ENCODE data around the gene MAP4. TPM values are rescaled to one million over a fixed set of nuclear protein-coding genes. Genes with fewer than 3 reads are reported as not detected.

Gene MAP4
- total RNA-seq, 2 donors from 2014 or later, result 70.6 to 101 TPM

DNA sequence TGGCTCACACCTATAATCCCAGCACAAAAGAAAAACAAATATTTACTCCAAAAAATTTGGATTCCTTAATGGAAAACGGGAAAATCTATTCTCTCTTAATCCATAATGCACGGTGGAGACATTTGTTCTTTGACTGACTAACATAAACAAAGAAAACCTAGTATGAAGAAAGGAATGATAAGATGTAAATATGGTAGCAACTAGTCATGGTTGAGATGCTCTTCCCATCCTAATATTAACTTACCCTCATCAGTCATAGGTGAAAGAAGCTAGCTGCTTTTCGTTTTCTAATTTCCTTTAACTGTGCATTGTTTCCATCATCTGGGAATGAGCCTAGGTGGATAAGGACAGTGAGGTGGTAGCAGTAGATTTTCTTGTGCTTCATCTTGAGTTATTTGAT, 22.0 kb downstream of the MAP4 start:
- Histone ChIP-seq H3K27me3 (no peaks in the 10 kb centered on the region), H3K36me3 (replicated peaks in 1 of 2; ENCODE audit: insufficient read depth in 1 of 2, low read depth in 2 of 2) (peaks cover 0 to 2% of the 10 kb centered on the region in 2 donors), H3K27ac (no peak overlapping the region), H3K4me3 (no peak overlapping the region), H3K4me1 (peaks cover 6% of the 10 kb centered on the region), H3K9me3 (no peaks in the 10 kb centered on the region)
- no peak for TF ChIP-seq POLR2A (IDR thresholded peaks at IDR 0.05)
- TF ChIP-seq, protein P1, sequence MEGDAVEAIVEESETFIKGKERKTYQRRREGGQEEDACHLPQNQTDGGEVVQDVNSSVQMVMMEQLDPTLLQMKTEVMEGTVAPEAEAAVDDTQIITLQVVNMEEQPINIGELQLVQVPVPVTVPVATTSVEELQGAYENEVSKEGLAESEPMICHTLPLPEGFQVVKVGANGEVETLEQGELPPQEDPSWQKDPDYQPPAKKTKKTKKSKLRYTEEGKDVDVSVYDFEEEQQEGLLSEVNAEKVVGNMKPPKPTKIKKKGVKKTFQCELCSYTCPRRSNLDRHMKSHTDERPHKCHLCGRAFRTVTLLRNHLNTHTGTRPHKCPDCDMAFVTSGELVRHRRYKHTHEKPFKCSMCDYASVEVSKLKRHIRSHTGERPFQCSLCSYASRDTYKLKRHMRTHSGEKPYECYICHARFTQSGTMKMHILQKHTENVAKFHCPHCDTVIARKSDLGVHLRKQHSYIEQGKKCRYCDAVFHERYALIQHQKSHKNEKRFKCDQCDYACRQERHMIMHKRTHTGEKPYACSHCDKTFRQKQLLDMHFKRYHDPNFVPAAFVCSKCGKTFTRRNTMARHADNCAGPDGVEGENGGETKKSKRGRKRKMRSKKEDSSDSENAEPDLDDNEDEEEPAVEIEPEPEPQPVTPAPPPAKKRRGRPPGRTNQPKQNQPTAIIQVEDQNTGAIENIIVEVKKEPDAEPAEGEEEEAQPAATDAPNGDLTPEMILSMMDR (IDR thresholded peaks at IDR 0.05), result no peak
- WGBS, 2 donors, result 39 to 54% methylated on average over 3 of the region's 3 CpGs
- intact Hi-C loops (cut with DNase I), result loop anchor here (10.0 kb wide), 1 partner anchor 149 kb away; no protein-coding TSS in a partner anchor
- ATAC-seq (no peak), DNase-seq (no peak)

DNA sequence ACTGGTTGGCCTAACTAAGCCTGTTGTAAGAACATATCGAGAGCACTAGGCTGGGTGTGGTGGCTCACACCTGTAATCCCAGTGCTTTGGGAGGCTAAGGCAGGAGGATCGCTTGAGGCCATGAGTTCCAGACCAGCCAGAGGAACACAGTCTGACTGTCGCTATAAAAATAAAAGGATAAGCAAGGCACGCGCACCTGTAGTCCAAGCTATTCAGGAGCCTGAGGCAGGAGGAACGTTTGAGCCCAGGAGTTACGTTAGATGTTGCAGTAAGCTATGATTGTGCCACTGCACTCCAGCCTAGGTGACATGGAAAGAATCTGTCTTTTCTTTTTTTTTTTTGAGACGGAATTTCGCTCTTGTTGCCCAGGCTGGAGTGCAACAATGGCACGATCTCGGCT, 24.9 kb downstream of the MAP4 start:
- peaks cover 6% of the 10 kb centered on the region for H3K4me1 ChIP-seq
- no peaks in the 10 kb centered on the region for H3K27me3 ChIP-seq
- H3K36me3 ChIP-seq (replicated peaks in 1 of 2; ENCODE audit: insufficient read depth in 1 of 2, low read depth in 2 of 2), result peaks cover 0 to 2% of the 10 kb centered on the region in 2 donors
- no peak overlapping the region for H3K4me3 ChIP-seq
- DNase-seq, result no peak
- ATAC-seq, result no peak
- WGBS, 2 donors, result 89 to 95% methylated on average over 11 of the region's 11 CpGs
- intact Hi-C loops (cut with DNase I), result loop anchor here (10.0 kb wide), 1 partner anchor 147 kb away; no protein-coding TSS in a partner anchor
- TF ChIP-seq POLR2A (IDR thresholded peaks at IDR 0.05), result no peak
- TF ChIP-seq, protein P1 (IDR thresholded peaks at IDR 0.05), result no peak
- no peak overlapping the region for H3K27ac ChIP-seq
- H3K9me3 ChIP-seq, result no peaks in the 10 kb centered on the region

DNA sequence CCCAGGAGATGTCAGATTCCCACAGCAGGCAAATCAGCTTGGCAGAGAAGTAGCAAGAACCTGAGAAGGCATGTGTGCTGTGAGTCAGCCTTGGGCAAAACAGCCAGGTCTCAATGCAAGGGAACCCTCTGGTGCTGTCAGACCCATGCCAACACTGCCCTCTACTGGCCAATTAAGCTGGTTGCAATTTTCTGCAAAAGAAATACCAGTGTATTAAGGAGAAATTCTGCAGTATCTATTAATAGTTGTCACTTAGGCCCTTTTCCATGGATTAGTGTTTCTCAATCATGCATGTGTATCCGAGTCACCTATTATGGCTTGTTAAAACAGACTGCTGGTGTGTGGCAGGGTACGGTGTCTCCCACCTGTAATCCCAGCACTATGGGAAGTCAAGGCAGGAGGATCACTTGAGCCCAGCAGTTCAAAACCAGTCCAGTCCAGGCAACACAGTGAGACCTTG, 26.2 kb downstream of the MAP4 start:
- Histone ChIP-seq H3K27ac (peak overlapping the region in 1 of 4 donors; percentile 32), H3K27me3 (no peaks in the 10 kb centered on the region), H3K36me3 (replicated peaks in 1 of 2; ENCODE audit: insufficient read depth in 1 of 2, low read depth in 2 of 2) (peaks cover 0 to 2% of the 10 kb centered on the region in 2 donors), H3K9me3 (no peaks in the 10 kb centered on the region), H3K4me1 (peaks cover 14% of the 10 kb centered on the region), H3K4me3 (no peak overlapping the region)
- peak; percentile 98 for ATAC-seq
- no peak for TF ChIP-seq POLR2A (IDR thresholded peaks at IDR 0.05)
- TF ChIP-seq, protein P1 (IDR thresholded peaks at IDR 0.05), result peak; percentile 84 to 97 (median 94)
- intact Hi-C loops (cut with DNase I), result loop anchor here (10.0 kb wide), 2 partner anchors 145 to 165 kb away; no protein-coding TSS in a partner anchor
- peak; percentile 81 to 92 (median 90) for DNase-seq
- 46 to 50% methylated on average over 2 of the region's 2 CpGs for WGBS, 2 donors

DNA sequence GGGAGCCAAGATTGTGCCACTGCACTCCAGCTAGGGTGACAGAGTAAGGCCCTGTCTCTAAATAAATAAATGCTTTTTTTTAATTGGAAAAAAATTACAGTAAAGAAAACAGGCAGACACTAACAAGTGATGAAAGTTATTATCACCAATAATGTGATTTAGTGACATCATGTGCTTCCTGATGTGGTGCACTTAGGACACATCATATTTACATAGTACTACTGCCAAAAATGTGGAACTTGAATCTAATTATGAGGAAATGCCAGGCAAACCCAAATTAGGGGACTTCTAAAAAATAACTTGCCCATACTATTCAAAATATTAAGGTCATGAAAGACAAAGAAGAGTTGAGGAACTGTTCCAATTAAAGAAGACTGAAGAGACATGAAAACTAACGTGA, 30.8 kb downstream of the MAP4 start:
- WGBS, 2 donors, result 32 to 57% methylated on average over 1 of the region's 1 CpG
- Histone ChIP-seq H3K27me3 (no peaks in the 10 kb centered on the region), H3K4me3 (no peak overlapping the region), H3K9me3 (no peaks in the 10 kb centered on the region), H3K27ac (peak overlapping the region in 1 of 4 donors; percentile 16), H3K36me3 (replicated peaks in 1 of 2; ENCODE audit: insufficient read depth in 1 of 2, low read depth in 2 of 2) (no peaks in the 10 kb centered on the region), H3K4me1 (peaks cover 21% of the 10 kb centered on the region)
- intact Hi-C loops (cut with DNase I), result loop anchor here (10.0 kb wide), 1 partner anchor 169 kb away; no protein-coding TSS in a partner anchor
- ATAC-seq (no peak), DNase-seq (no peak)
- TF ChIP-seq, protein P1 (IDR thresholded peaks at IDR 0.05), result no peak
- TF ChIP-seq POLR2A (IDR thresholded peaks at IDR 0.05), result no peak

Measured in body of pancreas (tissue), 4 donors.